Measurements from ENCODE around the gene MMAA.

DNA sequence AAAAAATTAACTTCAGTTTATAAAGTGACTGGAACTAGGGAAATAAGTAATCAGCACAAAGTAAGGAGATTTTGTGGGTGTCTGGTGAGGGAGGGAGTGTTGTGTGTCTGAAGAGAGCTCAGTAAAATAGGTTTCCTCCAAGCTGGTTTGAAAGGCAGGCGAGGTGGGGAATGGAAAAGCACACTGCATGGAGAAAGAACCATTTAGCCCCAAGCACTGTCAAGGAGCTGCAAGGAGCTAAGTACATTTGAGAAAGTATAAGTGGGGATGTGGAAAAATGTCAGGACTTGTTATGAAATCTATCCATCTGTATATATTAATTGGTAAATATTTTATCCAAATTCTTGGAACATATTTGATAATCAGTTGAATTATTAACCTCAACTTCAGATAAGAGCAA lies 61.7 kb downstream of the MMAA start:
- TF ChIP-seq, protein P1, sequence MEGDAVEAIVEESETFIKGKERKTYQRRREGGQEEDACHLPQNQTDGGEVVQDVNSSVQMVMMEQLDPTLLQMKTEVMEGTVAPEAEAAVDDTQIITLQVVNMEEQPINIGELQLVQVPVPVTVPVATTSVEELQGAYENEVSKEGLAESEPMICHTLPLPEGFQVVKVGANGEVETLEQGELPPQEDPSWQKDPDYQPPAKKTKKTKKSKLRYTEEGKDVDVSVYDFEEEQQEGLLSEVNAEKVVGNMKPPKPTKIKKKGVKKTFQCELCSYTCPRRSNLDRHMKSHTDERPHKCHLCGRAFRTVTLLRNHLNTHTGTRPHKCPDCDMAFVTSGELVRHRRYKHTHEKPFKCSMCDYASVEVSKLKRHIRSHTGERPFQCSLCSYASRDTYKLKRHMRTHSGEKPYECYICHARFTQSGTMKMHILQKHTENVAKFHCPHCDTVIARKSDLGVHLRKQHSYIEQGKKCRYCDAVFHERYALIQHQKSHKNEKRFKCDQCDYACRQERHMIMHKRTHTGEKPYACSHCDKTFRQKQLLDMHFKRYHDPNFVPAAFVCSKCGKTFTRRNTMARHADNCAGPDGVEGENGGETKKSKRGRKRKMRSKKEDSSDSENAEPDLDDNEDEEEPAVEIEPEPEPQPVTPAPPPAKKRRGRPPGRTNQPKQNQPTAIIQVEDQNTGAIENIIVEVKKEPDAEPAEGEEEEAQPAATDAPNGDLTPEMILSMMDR (IDR thresholded peaks at IDR 0.05) = no peak
- TF ChIP-seq POLR2A (IDR thresholded peaks at IDR 0.05) = no peak
